Stimulated activated naive CD4-positive, alpha-beta T cell treated with Interleukin-2 at 50 U/mL for 16 hours (primary cell): ENCODE results near the gene SDK1.

Experiments
- DNase-seq: peaks from one replicate; lab custom pipeline; 2025; lab: John Stamatoyannopoulos, UW

The SDK1 gene

GRCh38 chr7:3987426-3987927 lies 686.4 kb downstream of the SDK1 start:
- no peak for DNase-seq

- DNase-seq = no peak
These were observed 688.7 kb downstream of the SDK1 start for GRCh38 chr7:3989723-3990122.

DNA sequence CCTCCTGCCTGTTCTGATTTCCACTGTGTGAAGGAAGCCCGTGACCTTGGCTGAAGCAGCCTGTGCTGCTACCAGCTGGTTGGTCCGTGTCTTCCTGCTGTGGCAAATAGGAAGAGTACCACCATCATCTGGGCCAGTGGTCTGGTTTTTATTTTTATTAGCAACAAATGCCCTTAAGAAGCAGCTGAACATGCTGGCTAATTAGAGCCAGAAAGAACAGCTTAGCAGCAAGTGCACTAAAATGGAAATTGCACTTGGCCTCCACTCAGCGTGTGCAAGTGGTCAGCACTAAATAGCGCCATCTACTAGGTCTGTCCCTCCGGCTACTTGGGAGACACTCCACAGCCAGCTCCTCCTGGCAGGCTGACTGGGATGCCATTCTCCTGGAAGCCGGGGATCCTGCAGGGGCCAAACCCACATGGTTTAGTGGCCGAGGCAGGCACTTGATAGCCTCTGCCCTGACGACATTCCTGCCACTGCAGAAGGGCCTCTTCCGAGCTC lies 690.7 kb downstream of the SDK1 start:
- no peak for DNase-seq

GRCh38 chr7:3992841-3993240 lies 691.8 kb downstream of the SDK1 start:
- no peak for DNase-seq

GRCh38 chr7:3994764-3995163 lies 693.7 kb downstream of the SDK1 start:
- DNase-seq = no peak

DNA sequence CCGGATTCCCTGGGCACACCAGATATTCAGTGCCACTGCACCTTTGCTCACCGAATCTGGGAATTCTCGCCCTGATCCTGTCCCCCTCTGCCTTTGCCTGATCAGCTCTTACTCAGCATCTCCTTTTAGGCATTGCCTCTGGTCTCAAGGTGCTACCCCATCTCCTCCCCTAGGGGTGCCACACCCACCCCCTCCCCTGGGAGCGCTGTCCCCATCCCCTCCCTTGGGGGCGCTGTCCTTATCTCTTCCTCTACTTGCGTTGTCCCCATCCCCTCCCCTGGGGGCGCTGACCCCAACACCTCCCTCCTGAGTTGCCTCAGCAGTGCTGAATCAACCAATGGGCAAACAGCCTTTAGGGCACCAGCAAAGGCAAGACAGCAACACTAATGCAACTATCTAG lies 694.1 kb downstream of the SDK1 start:
- no peak for DNase-seq

- no peak for DNase-seq
These were observed 697.0 kb downstream of the SDK1 start for GRCh38 chr7:3998060-3998459.

GRCh38 chr7:4000139-4000538 lies 699.1 kb downstream of the SDK1 start:
- DNase-seq = no peak

- no peak for DNase-seq
These were observed 699.9 kb downstream of the SDK1 start for GRCh38 chr7:4000934-4001333.

DNA sequence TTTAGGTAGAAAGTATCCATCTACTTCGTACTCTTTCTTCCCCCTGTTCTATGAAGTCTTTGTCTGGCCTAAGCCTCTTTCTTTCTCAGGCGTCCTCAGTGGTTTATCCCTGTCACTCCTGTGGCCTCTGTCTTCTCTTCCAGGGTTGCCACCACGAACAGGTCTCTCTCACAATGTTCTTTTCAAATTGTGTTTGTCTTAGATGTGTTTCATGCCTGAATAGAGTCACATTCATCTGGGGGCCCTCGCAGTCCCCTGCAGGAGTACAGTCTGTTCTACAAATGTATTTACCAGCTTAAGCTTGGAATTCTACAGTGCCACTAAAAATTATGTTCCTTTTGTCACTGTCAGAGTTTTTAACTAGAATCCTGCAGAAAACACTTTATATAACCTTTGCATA lies 700.7 kb downstream of the SDK1 start:
- no peak for DNase-seq

DNA sequence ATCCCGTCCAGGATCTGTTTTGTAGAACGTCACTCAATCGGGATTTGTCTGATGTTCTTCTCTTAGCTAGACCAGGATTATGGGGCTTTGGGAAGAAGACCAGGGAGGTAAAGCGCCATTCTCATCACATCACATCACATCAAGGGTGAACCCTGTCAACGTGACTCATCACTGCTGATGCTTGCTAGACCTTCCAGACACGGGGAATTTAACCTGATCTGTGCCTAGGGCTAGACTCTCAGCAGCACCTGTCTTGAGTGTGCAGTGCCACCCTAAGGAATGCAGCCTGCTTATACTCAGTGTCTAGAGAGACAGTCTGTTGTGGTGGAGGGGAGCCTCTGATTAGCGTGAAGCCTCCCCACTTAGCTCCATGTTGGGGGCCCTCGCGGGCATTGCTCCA lies 702.5 kb downstream of the SDK1 start:
- no peak for DNase-seq

- DNase-seq = no peak
These were observed 705.6 kb downstream of the SDK1 start for GRCh38 chr7:4006687-4007086.

- DNase-seq = no peak
These were observed 708.4 kb downstream of the SDK1 start for GRCh38 chr7:4009211-4010060.

GRCh38 chr7:4010061-4010605 lies 709.1 kb downstream of the SDK1 start:
- DNase-seq = no peak

DNA sequence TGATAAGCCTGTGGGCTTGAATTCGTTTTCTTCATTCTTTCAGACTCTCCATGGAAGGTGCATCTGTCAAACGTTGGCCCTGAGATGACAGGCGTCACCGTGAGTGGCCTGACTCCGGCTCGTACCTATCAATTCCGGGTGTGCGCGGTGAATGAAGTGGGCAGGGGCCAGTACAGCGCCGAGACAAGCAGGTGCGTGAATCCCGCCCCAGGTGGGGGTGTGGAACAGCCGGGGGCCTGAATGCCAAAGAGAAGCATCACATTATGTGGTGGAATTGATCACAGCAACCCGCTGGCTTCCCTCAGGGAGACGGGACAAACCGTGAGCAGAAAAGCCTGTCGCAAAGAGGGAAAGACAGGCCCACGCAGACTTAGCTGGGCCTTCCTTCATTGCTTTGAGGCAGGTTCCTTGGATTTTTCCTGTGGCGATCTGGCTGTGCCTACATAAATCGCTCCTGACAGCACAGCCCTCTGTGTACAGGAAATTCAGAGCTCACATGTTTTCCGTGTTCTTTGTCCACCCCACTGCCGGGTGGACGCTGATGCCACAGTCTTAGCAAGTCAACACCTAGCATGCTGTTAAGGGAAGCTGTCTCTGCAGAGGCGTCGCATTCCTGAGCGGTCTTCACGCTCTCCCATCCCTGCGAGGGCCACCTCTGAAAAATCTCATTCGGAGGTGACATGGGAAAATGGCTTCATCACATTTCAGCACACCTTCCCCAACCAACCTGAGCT lies 710.0 kb downstream of the SDK1 start:
- DNase-seq = no peak

DNA sequence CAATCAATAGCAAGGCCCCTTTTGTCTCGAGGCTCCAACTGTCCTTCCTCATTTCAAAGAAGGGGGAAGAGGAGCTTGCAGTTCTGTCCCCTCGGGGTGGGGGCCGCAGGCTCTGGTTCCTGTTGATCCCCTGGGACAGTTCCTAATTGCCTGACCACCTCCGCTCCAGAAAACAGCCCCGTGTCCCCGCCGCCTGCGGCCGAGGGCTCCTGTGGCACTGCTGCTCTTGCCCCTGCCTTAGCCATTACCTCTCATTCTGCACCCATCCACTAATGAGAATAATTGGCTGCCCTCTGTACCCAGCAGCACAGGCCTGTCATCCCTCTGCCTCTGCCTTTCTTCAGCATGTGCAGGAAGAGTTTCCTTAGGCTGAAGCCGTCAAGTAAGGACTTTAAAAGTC lies 712.7 kb downstream of the SDK1 start:
- no peak for DNase-seq

GRCh38 chr7:4014346-4015050 lies 713.4 kb downstream of the SDK1 start:
- no peak for DNase-seq

- DNase-seq = no peak
These were observed 714.3 kb downstream of the SDK1 start for GRCh38 chr7:4015371-4015770.

GRCh38 chr7:4015996-4016395 lies 714.9 kb downstream of the SDK1 start:
- no peak for DNase-seq

- DNase-seq = no peak
These were observed 716.0 kb downstream of the SDK1 start for GRCh38 chr7:4017081-4017480.

DNA sequence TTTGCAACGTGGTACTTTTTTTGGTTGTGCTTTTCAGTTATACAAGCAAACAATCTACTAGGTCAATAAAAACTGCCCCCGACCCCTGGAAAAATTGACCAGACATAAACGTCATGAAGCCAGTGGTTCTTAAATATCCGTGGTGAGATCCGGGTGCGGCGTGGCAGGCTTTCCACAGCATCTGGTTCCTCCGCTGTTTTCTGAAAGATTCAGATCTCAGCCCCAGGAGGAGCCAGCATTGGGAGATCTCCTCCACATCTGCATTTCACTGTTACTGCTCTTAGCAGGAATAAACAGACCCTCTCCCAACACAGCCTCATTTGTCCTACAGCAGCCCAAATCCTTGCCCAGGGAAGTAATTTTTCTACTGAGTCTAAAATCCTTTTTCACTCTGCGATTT lies 716.7 kb downstream of the SDK1 start:
- DNase-seq = no peak
